GM19240 (cell line): Measurements from ENCODE around the gene PKDCC.

Experiments
- DNase-seq: peaks from one replicate; pipeline ENCODE4 v3.0.0; 2011; ENCODE audit warnings: low spot score; ENCODE audit not compliant: insufficient read length

The PKDCC gene, protein sequence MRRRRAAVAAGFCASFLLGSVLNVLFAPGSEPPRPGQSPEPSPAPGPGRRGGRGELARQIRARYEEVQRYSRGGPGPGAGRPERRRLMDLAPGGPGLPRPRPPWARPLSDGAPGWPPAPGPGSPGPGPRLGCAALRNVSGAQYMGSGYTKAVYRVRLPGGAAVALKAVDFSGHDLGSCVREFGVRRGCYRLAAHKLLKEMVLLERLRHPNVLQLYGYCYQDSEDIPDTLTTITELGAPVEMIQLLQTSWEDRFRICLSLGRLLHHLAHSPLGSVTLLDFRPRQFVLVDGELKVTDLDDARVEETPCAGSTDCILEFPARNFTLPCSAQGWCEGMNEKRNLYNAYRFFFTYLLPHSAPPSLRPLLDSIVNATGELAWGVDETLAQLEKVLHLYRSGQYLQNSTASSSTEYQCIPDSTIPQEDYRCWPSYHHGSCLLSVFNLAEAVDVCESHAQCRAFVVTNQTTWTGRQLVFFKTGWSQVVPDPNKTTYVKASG

DNA sequence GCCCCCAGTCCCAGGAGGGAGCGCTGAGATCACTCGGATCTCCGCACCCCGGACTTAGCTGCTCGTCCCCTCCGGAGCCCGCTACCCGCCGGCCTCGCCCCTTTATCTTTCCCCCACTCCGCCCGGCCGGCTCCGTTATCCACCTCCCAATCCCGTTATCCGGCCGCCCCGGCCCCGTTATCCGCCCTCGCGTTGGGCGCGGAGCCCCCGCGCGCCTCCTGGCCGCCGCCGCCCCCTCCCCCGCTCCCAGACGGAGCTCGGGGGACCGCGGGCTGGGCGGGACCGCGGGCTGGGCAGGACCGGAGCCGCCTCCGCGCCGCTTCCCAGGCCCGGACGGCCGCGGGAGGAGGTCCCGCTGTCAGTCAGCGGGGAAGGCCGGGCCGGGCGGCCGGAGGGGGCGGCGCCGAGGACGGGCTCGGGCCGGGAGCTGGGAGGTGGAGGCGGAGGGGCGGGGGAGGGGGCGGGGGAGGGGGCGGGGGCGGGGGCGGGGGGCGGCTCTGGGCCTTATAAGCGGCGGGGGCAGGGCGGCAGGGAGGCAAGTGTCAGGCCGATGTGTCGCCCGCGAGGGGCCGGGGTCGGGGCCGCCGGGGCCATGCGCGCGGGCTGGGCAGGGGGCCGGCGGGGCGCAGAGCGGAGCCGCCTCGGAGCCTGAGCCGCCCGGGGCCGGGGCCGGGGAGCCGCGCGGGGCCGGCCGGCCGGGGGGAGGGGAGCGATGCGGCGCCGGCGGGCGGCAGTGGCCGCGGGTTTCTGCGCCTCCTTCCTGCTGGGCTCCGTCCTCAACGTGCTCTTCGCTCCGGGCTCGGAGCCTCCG, at the start of gene PKDCC:
Gene PKDCC (plus strand): TSS at position 534 of the 811 bp plus-strand sequence. CDS start 179 bp downstream, at position 713.
- DNase-seq: peak; percentile 74

DNA sequence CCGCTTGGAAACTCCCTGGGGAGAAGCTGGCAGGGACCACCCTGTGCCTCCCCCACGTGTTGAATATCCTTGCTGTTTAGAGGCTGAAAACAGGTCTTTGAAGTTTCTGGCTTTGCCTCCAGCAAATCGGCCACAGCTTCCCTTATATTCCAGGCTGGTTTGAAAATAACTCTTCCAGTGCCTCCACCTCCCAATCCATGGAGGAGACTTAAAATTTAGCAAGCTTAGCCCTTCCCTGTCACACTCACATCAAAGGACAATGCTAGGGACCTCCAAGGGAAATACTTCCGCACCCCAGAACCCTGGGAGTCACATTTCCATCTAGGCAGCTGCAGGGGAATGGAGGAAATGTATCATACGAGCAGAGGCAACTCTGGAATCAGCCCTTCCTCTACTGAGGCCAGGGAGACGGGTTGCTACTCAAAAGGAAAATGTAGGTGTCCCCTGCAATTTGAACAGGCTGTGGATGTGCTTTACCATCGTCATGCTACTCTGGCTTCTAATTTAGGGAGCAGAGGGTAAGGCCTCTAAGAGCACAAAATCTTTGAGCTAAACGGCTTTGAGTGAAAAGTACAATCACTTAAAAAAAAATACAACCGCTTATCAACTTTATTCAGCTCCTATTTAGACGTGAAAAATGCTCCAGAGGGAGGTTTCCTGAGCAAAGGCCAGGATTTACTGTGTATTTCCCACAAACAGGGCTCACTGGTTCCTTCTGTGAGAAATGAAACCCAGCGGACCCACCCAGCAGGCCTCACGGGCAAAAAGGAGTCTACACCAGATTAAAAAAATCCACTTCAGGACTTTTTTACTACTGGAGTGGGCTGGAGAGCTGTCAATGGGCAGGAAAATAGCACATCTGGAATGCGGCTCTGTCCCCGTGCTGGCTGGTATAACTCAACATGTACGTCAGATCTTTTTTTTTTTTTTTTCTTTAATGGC, 49.4 kb upstream of the PKDCC start:
- DNase-seq: no peak

DNA sequence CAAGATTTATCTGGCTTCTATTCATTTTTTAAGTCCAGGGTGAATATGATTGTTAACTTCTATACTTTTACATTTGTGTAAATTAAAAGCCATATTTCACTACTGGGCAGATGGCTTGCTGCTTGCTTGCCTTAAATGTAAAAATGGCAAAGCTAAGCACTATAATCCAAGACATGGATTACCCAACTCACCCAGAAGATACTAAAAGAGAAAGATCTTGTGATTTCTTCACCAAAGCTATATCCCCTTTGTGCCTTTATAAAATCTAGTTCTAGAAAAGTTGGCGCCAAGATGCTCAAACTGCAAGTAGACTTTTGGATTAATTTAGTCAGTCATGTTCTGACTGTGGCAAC, 48.7 kb upstream of the PKDCC start:
- DNase-seq: no peak

DNA sequence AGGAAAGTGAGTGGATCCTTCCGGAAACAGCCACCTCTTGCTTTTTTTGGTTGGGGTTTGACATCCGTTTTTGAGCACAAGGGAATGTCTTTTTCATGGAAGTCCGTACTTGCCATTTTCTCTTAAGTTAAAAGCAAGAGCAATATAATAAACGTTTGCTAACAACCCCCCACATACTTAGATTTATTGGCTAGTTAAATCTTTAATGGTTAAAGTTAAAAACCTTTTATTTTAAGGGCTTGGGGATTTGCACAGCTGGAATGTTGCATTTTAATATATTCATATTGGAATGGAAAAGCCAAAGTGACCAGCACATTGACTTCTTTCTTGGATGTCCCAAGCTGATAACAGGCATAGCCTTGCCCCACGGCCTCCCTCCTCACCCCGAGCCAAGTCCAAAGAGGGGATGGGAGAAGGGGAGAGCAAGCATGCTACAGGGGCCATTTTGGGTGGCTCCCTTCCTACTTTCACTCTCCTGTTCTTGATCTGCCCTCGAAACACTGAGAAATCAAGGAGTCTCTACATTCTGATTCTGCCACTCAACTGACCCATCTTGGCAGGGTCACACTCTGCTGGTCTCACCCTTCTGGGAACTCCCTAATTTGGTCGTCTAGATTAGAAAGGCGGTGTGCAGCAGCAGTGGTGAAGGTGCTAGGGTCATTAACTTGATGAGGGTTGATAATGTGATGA, 48.1 kb upstream of the PKDCC start:
- DNase-seq: no peak

DNA sequence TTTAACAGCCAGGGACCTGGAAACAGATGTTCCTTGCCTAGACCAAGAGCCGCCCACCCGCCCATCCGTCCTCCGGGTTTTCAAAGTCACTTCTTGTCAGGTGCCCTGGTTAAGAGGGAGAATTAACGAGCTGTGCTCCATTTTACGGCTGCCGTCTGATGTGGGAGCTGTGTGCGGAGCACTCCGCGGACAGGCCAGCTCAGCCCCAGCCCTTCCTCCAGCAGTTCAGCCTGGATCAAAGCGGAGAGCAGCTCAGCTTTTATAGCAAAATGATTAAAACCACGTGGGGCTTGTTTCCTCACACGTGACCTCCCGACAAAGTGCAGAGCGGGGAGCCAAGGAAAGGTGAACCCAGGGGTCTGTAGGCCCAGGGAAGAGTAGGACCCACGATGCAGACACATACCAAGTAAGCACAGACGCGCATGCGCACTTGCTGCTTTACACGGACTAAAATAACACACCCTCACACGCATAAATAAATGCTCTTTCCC, 46.1 kb upstream of the PKDCC start:
- DNase-seq: no peak

DNA sequence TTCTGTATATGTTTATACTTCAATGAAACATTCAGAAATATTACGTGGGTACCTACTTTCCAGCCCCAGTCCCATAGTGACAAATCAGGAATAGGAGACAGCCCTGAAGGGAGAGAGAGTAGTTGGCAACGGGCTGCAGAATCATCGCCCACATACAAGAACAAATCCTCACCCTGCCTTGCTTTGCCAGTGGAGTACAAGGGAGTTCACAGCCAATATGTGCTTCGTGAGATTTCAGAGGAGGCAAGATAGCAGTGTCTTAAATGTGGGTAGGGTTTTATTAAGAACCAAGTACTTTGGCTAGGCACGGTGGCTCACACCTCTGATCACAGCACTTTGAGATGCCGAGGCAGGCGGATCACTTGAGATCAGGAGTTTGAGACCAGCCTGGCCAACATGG, 40.3 kb upstream of the PKDCC start:
- no peak for DNase-seq

DNA sequence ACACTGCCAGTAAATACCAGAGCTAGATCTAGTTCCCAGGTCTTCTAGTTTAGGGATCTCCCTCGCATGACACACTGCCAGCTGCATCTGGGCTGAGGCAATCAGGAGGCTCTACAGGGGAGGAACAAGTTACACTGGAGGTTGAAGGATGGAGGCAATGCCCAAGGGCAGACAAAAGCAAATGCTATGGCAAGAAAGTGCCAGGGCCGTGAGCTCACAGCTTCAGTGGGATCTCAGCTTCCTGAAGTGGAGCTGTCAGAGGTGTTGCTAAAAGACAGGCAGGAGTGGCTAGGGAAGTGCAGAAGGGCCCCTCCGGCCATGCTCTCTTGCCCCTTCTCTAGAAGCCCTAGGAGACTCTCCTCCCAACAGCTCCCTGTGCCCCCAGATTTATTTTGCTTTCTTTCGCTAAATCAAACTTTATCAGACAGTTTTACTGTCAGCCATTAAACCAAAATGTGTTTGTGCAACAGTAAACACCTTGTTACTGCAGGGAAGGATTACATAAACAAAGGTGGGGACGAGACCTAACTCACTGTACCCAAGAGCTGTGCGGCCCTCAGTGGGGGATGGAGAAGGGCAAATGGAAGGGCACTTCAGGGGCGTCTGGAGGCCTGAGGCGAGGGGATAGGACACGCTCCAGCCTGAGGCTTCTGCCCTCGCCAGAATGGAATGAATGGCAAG, 39.4 kb upstream of the PKDCC start:
- DNase-seq: no peak

DNA sequence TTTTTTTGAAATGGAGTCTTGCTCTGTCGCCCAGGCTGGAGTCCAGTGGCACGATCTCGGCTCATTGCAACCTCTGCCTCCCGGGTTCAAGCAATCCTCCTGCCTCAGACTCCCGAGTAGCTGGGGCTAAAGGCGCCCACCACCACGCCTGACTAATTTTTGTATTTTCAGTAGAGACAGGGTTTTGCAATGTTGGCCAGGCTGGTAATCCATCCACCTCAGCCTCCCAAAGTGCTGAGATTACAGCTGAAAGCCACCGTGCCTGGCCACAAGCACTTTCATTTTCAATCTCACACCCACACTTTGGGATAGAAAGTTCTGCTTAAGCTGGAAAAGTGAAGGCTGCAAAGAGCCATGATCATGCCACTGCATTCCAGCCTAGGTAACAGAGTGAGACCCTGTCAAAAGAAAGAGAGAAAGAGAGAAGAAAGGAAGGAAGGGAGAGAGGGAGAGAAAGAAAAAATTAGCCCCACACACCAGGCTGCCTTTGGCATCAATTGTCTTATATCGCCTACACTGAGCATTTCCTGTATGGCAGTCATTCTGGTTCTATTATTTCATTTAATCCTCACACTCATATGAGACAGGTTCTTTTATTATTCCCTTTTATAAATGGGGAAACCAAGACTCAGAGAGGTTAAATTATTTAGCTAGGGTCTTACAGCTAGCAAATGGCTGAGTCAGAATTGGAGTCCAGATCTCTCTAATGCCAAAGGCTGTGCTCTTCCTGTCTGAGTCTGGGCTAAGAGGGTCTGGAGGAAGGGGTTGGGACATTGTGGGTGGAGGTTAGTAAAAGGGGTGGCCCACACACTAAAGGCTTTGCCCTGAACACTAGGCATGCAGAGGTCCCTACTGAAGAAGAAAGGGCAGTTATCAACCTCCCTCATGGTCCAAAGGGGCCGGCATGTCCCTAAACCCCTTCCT, 37.9 kb upstream of the PKDCC start:
- no peak for DNase-seq

DNA sequence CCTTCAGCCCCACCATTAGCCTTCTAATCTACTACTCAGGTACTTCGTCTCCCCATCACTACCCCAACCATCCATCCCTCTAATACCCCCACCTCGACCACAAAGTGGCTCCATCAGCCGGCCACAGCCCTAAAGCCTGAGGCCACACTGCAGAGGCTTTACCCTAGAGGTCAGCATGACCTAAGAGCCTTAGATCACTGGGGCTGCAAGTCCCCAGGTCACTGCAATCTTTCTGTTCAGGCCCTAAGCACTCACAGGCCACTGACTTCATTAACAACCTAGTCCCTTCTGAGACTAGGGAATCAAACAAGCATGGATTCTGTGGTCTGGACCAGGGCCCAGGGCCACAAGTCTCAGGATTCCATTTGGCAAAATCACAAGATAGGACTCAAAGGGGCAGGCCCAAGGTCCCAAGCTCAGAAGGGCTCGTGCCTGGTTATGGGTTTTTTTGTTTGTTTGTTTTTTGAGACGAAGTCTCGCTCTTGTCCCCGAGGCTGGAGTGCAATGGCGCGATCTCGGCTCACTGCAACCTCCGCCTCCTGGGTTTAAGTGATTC, 37.0 kb upstream of the PKDCC start:
- no peak for DNase-seq

DNA sequence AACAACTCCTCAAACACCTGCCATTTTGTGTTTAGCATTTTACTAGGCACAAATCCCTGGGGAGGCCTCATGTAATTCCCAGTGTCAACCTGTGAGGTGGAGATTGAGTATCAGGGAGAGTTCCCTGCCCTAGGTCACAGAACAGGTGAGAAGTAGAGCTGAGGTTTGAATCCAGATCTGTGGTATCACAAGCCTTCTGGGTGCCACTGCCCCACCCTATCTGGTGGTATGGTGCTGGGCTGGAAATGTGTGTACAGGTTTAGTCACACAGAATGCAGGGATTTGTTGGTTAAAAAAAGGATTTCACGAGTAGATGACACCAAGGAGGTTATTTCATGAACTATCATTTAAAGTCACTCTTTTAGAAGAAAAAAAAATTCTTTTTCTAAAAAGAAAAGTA, 35.7 kb upstream of the PKDCC start:
- no peak for DNase-seq

DNA sequence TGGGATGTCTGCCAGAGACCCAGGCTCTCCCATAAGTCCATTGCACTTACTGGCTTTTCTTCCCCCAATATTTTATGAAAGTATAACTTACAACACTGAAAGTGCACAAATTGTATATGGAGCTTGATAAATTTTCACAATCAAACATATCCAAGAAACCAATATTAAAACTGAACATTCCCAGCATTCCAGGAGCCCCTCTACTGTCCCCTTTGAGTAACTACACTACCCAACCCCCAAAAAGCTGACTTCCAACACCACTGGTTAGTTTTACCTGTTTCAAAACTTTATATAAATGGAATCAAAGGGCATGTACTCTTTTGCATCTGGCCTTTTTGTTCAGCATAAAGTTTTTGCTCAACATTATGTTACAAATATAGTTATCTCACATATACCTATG, 35.2 kb upstream of the PKDCC start:
- no peak for DNase-seq

DNA sequence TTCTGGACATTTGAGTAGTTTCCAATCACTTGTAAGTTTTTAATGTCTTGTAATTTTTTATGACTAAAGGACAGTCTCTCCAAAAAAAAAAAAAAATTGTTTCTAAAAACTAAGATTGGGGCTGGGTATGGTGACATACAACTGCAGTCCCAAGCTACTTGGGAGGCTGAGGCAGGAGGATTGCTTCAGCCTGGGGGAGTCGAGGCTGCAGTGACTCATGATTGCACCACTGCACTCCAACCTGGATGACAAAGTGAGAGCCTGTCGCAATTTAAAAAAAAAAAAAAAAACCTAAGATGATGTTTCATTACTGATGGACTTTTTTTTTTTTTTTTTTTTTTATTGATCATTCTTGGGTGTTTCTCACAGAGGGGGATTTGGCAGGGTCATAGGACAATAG, 34.4 kb upstream of the PKDCC start:
- DNase-seq: no peak

DNA sequence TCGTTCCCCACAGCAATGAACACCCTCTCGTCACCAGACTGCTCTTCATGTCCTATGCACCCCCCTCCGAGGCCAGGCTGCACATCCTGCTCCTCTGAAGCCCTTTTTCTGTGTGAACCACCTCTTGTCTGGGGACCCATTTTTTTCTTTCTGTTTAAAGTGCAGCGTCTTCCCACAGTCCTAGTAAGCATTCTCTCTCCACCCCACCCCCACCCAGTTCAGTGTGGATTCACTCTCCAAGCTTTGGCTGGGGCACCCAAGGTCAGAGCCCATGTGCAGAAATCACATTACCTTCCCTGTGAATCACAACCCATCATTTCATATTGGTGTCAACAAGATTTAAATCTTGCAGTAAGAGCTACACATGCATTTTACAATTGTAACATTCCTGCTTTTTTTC, 26.4 kb upstream of the PKDCC start:
- no peak for DNase-seq

DNA sequence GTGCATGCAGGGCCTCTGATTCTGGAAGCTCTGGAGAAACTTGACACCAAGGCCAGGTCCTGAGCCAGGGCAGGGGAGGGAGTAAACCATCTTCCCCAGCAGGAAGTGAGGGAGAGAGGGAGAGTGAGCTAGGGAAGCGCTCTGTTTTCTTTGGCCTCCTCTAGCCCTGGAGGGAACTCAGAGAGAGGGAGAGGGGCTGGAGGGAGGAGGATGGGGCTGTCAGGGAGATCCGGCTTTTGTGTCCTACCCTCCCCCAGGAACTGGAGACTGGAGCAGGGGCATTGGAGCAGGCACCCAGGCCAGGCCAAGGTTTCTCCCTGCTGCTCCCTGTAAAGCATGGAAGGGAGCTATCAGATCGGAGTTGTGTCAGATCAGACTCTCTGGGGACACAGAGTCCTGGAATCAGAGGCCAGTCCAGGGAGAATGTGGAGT, 22.7 kb upstream of the PKDCC start:
- DNase-seq: no peak

DNA sequence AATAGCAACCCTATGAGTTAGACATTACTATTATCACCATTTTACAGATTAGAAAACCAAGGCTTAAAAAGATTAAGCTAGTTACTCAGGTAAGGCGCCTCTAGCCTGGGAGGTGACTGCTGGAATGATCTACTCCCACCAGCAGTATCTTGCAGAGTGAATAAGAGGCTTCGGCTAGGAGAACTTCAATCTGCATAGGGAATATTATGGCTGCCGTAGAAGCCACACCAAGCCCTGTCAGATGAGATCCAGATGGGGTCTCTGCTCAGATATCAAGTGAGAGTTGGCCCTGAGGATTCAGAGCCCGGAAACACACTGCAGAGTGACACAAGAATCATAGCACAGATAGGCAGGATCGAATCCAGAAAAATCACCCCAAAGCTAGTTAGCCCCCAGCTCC, 21.5 kb upstream of the PKDCC start:
- DNase-seq: no peak

DNA sequence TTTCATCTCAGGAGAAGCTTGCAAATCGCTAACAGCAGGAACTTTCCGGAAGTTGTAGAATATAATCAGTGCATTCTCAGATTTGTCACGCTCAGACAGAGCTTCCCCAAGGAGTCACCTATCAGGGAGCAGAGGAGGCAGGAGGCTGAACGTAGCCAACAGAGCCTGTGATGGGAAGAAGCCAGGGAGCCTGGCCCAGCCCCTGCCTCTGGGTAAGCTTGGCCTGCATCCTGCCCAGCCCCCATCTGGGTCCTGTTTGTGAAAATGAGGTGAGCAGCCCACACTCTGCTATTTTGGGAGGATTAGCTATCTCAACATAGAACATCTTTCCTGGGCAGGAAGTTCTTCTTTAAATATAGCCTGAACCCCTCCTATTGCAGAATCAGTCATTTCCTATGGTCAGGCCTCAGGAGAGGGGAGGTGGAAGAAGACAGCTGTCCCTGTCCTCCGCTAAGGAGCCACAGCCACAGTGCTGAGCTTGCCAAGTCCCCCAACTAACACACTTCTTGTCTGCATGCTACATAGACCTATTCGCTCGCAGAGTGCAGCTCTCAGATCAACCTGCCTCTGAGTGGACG, 19.2 kb upstream of the PKDCC start:
- DNase-seq: no peak

DNA sequence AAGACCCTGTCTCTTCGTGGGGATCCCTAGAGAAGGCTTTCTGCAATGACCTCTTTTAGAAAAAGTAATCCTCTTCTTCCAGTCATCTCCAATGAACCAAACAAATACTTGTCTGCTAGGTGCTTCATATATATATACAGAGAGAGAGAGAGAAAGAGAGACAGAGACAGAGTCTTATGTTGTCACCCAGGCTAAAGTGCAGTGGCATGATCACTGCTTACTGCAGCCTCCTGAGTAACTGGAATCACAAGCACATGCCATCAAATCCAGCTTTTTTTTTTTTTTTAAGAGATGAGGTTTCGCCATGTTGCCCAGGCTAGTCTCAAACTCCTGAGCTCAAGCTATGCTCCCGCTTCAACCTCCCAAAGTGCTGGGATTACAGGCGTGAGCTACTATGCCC, 18.6 kb upstream of the PKDCC start:
- DNase-seq: no peak

DNA sequence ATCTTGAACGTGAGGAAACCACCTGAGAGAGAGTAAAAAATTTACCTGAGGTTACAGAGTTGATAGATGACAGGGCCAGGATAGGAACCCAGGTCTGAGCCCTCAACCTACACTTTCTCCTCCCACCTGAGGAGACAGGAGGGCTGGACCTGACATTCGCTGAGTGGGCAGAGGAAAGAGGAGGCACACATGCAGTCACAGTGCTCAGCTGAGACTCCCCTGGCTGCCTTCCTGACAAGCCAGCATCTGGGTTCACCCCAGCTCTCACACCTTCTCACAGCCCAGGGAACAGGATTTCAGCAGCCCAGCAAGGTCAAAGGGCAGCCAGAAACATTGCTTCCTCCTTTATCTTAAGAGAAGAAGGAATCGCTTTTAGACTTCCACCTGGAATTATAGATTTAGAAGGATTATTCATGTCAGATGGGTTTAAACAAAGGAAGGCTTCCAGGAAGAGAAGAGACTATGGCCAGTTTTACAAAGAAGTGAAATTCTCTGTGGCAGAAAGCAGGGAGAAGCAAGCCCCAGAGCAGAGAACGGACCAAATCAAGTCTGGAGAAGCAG, 18.1 kb upstream of the PKDCC start:
- no peak for DNase-seq
